Spleen (tissue), 7 donors: ENCODE measurements around the gene AGAP2.

Experiments
- POLR2A ChIP-seq, 3 donors: fragments of 450-650 bp; IDR thresholded peaks; one replicate each; pipeline ENCODE4 v1.5.1; 2017; ENCODE audit warnings: antibody characterized with exemption in 3 of 3, mild to moderate bottlenecking in 1 of 3
- TF ChIP-seq, protein P1 (sequence below), 11 experiments: fragments of 200-600 bp in 7 of 11; fragments of 450-650 bp in 4 of 11; sonication (generic) in 4 of 11; IDR thresholded peaks in 8 of 11; conservative IDR thresholded peaks in 3 of 11; 1 replicate in 7 of 11; 2 replicates in 4 of 11; pipeline versions ENCODE4 v1.4.0 to v1.8.0; 2016 to 2021; ENCODE audit warnings: antibody characterized with exemption in 11 of 11, inconsistent platforms in 4 of 11, mild to moderate bottlenecking in 1 of 11
- donor health status: DM: no; HTN: no; CAD: no; lungs with moderate emphysema.
- donor health status: DM: no; HTN: no; CAD: no.
- donor health status: DM: no; HTN: no; CAD: no.

- no peak for TF ChIP-seq POLR2A (IDR thresholded peaks at IDR 0.05)
- TF ChIP-seq, protein P1, sequence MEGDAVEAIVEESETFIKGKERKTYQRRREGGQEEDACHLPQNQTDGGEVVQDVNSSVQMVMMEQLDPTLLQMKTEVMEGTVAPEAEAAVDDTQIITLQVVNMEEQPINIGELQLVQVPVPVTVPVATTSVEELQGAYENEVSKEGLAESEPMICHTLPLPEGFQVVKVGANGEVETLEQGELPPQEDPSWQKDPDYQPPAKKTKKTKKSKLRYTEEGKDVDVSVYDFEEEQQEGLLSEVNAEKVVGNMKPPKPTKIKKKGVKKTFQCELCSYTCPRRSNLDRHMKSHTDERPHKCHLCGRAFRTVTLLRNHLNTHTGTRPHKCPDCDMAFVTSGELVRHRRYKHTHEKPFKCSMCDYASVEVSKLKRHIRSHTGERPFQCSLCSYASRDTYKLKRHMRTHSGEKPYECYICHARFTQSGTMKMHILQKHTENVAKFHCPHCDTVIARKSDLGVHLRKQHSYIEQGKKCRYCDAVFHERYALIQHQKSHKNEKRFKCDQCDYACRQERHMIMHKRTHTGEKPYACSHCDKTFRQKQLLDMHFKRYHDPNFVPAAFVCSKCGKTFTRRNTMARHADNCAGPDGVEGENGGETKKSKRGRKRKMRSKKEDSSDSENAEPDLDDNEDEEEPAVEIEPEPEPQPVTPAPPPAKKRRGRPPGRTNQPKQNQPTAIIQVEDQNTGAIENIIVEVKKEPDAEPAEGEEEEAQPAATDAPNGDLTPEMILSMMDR (IDR thresholded peaks at IDR 0.05 in 8 of 11, conservative IDR thresholded peaks at IDR 0.05 in 3 of 11): no peak
Observed at GRCh38 chr12:57700317-57700716, 38.2 kb downstream of the AGAP2 start.
